GM10847 (cell line): ENCODE data around the gene EIF2AK3.

Experiments
- POLR2A ChIP-seq: IDR thresholded peaks from 2 replicates; pipeline ENCODE4 v1.6.1; 2011; ENCODE audit not compliant: insufficient read length; ENCODE audit errors: extremely low read depth

Gene EIF2AK3

GRCh38 chr2:88537640-88538039 is 89.6 kb downstream of the EIF2AK3 start:
- TF ChIP-seq POLR2A = no peak

- TF ChIP-seq POLR2A = no peak
Measured at GRCh38 chr2:88530081-88530480, 97.2 kb downstream of the EIF2AK3 start.

GRCh38 chr2:88521445-88522073 is 105.7 kb downstream of the EIF2AK3 start:
- TF ChIP-seq POLR2A = no peak

- TF ChIP-seq POLR2A = no peak
Measured at GRCh38 chr2:88517759-88518201, 109.5 kb downstream of the EIF2AK3 start.
